ENCODE measurements around the gene MLF2. TPM values are rescaled to one million over a fixed set of nuclear protein-coding genes. Genes with fewer than 3 reads are reported as not detected.

The MLF2 gene
- total and polyA plus RNA-seq, 9 of the 15 experiments (the other 6 are each of a cell fraction or from before 2014, with no cell fraction given), result 11.4 to 190 (median 139) TPM

GRCh38 chr12:6778574-6779550 lies 25.9 kb upstream of the MLF2 start (continued):
- TF ChIP-seq CBFA2T3 (IDR thresholded peaks at IDR 0.05), result peak; percentile 49; the same call in 1 of the 2 replicates
- TF ChIP-seq STAT5B (CRISPR knock-in tag; IDR thresholded peaks at IDR 0.05), result no peak
- peak; percentile 73; the same call in 1 of the 2 replicates for TF ChIP-seq L3MBTL2 (IDR thresholded peaks at IDR 0.05)
- no peak for TF ChIP-seq BCL6 (CRISPR knock-in tag; IDR thresholded peaks at IDR 0.05)
- TF ChIP-seq BCLAF1 (IDR thresholded peaks at IDR 0.05; ENCODE audit: borderline replicate concordance in 1 of 2, control insufficient read depth in 1 of 2, low read depth in 2 of 2, low read length in 1 of 2), result no peak
- no peak for TF ChIP-seq ZNF766 (CRISPR knock-in tag; conservative IDR thresholded peaks at IDR 0.05)
- TF ChIP-seq DACH1 (IDR thresholded peaks at IDR 0.05; ENCODE audit: partially characterized antibody), result peak; percentile 41
- TF ChIP-seq COPS2 (conservative IDR thresholded peaks at IDR 0.05), result no peak
- TF ChIP-seq ZNF717 (CRISPR knock-in tag; IDR thresholded peaks at IDR 0.05), result no peak
- no peak; the same call in 1 of the 2 replicates for TF ChIP-seq ESRRA (IDR thresholded peaks at IDR 0.05; ENCODE audit: borderline replicate concordance, low read depth)
- TF ChIP-seq NBN (IDR thresholded peaks at IDR 0.05; ENCODE audit: low read depth), result 0 out of 2 replicates have a peak, but pooled peaks have one; percentile 52
- TF ChIP-seq BCOR (IDR thresholded peaks at IDR 0.05), result peak; percentile 82
- no peak for TF ChIP-seq PHTF2 (CRISPR knock-in tag; IDR thresholded peaks at IDR 0.05)
- TF ChIP-seq HMBOX1 (IDR thresholded peaks at IDR 0.05), result no peak
- TF ChIP-seq ETV5 (CRISPR knock-in tag; IDR thresholded peaks at IDR 0.05; ENCODE audit: low read depth), result peak; percentile 85
- TF ChIP-seq CHD2 (IDR thresholded peaks at IDR 0.05; ENCODE audit: low read depth, low read length), result peak; percentile 62
- TF ChIP-seq KDM2B (CRISPR knock-in tag; IDR thresholded peaks at IDR 0.05), result no peak
- TF ChIP-seq ZC3H8 (IDR thresholded peaks at IDR 0.05), result no peak
- no peak for TF ChIP-seq ZNF217 (CRISPR knock-in tag; IDR thresholded peaks at IDR 0.05)
- TF ChIP-seq ZNF140 (CRISPR knock-in tag; IDR thresholded peaks at IDR 0.05), result no peak

All from K562 (cell line).